HG03103 (cell line): ENCODE results near the gene MMP17.
"Not testable (repeated sequence)": the region's sequence is repeated elsewhere in the genome, so short reads cannot be mapped to it uniquely, and the experiment has no call there.

Experiments used
- ATAC-seq: cut with Tn5 transposase; IDR thresholded peaks from one replicate; pipeline ENCODE4 v1.9.1; 2021; ENCODE audit warnings: low read depth; ENCODE audit not compliant: unreplicated experiment

The MMP17 gene

GRCh38 chr12:131862994-131863710, 35.0 kb downstream of the MMP17 start:
- no peak for ATAC-seq

DNA sequence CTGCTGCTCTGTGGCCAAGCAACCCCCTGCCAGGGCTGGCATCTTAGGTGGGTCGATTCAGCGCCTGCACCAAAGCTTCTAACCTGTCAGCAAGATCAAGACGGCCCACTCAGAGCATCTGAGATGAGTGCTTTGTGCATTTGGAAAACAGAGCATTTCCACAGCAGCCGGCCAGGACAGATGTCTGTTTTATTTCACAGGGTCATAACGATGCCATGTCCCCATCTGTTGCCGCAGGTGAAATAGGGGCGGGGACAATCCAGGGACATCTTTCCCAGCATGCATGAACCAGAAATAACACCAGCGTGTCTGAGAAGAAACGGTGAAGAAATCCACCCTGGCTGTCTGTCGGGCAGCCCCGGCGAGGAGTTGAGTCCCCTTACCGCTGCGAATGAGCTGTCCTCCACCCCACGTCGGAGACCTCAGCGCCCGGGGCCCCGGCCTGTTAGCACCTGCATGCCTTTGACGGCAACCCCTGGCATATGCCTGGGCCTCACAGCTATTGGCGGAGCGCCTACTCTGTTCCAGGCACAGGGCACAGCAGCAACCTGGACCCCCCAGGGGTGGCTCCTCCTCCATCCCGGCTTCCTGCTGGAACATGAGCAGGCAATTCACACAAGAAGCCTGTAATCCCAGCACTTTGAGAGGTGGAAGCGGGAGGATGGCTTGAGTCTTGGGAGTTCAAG, 35.7 kb downstream of the MMP17 start:
- ATAC-seq = no peak

DNA sequence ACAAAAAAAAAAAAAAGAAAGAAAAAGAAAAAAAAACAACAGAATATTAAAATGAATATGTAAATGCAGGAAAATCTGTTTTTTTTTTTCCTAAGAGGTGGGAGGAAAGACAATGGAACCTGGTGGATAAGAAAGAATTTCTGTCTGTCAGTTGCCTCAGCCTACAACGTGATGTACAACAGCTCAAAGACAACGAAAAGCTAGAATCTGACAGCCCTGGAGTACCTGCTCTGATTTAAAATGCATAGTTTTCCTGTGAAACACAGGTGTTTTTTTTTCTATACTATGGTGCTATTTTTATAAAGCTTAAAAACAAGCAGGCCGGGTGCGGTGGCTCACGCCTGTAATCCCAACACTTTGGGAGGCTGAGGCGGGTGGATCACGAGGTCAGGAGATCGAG, 36.3 kb downstream of the MMP17 start:
- no peak for ATAC-seq

- no peak for ATAC-seq
These were observed 37.1 kb downstream of the MMP17 start for GRCh38 chr12:131865180-131865875.

DNA sequence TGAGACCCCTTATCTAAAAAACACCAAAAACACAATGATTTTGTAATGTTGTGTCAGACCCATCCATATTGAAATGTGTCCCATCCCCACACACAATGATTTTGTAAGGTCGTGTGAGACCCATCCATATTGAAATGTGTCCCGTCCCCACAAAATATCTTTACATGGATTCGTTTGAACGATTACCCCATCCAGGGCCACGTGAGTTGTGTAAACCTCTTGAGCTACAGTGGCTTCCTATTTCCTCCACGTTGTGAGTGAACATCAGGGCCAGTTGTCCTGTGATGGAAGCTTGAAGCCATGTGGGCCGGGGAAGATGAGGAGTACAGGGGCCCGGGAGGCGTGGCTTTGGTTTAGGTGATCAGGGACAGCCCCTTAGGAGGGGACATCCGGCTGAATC, 39.3 kb downstream of the MMP17 start:
- ATAC-seq = no peak

DNA sequence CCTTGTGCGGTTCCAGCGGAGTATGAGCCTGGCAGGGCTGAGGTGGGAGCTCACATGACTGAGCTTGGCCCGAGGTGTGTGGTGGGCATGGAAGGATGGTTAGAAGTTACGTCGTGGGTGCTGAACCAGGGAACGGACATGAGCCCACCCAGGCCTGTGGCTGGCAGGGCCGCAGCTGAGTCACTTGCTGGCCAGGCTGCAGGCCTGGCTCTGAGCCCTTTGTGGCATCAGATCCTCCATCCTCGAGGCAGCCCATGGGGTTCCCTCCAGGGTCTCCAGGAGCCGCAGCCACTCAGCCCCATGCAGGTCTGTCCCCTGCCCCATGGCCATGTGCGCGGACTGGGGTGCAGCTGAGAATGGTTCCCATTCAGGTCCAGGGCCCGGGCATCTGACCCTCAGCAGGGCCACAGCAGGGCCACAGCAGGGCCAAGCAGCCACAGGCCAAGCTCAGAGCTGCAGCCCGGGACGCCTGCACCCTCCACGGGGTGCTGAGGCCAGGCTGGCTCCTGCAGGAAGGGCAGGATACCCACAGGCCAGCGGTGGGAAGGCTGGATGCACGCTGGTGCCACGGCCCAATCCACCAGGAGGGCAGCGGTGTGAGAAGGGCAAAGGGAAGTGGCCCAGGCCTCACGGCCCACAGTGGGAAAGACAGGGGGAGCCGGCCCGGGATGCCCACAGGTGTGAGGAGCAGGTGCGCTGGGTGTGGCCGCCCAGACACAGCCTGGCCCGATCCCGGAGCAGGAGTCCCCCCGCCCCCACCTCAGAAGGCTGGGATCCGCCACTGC, 39.9 kb downstream of the MMP17 start:
- ATAC-seq = no peak

DNA sequence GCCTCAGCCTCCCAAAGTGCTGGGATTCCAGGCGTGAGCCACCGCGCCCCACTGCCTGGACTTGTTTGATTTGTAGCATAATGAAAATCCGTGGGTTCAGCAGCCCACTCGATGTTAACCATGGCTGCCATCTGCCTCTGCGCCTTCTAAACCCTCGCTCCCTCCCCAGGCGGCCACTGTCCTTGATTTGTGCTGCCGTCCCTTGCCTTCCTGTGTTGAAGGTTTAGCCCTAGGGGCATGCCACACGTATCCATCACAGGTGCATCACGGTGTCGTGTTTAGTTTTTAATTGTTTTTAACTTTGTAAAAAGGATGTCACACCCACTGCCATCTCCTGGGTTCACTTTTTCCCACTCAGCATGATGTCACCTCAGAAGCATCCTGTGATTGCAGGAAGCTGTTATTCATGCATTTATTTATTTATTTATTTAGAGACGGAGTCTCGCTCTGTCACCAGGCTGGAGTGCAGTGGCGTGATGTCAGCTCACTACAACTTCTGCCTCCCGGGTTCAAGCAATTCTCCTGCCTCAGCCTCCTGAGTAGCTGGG, 41.8 kb downstream of the MMP17 start:
- no peak for ATAC-seq

GRCh38 chr12:131871677-131872076, 43.5 kb downstream of the MMP17 start:
- no peak for ATAC-seq

GRCh38 chr12:131872154-131873051, 44.2 kb downstream of the MMP17 start:
- no peak for ATAC-seq

GRCh38 chr12:131873293-131873692, 45.1 kb downstream of the MMP17 start:
- no peak for ATAC-seq

DNA sequence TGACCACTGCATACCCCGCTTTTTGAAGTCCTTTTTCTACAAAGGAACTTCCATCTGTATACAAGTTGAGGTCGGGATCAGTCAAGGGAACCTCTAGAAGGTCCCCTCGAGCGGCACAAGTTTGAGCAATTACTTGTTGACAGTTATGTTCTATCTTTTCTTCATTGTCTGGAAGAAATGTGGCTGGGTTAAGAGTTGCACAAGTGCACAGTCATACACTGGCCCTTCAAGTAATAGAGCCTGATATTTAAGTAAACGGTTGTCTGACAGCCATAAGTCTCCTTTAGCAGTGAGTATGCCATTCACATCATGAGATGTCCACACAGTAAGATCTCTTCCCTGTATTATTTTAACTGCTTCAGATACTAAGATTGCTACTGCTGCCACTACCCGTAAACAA, 46.8 kb downstream of the MMP17 start:
- ATAC-seq = not testable (repeated sequence)

- ATAC-seq = not testable (repeated sequence)
These were observed 49.0 kb downstream of the MMP17 start for GRCh38 chr12:131877216-131877615.

- not testable (repeated sequence) for ATAC-seq
These were observed 50.2 kb downstream of the MMP17 start for GRCh38 chr12:131878436-131878835.

DNA sequence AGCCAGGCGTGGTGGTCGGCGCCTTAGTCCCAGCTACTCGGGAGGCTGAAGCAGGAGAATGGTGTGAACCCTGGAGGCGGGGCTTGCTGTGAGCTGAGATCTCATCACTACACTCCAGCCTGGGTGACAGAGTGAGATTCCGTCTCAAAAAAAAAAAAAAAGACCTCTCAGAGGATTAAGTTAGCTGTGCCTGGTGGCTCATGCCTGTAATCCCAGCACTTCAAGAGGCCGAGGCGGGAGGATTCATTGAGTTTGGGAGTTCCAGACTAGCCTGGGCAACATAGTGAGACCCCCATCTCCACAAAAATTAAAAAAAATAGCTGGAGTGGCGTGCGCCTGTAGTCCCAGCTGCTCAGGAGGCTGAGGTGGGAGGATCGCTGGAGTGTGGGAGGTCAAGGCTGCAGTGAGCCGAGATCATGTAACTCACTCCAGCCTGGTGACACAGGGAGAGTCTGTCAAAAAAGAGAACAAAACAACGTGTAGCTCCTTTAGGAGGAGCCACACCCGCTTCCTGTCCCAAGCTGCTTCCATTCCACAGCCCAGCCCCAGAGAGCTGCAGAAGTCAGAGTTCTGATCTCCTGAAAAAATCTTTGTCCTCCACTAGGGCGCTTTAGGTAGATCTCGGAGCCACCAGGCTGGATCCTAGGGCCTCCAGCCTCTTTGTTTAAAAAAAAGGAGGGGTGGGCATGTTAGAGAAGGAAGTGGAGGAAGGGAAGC, 54.8 kb downstream of the MMP17 start:
- ATAC-seq = no peak

GRCh38 chr12:131883521-131883900, 55.3 kb downstream of the MMP17 start:
- no peak for ATAC-seq

- not testable (repeated sequence) for ATAC-seq
These were observed 56.9 kb downstream of the MMP17 start for GRCh38 chr12:131885076-131885475.

- no peak for ATAC-seq
These were observed 57.4 kb downstream of the MMP17 start for GRCh38 chr12:131885543-131886057.

- ATAC-seq = not testable (repeated sequence)
These were observed 63.5 kb downstream of the MMP17 start for GRCh38 chr12:131891722-131892121.
